HG02610 (cell line): Measurements from ENCODE around the gene SSNA1.
A peak's percentile ranks its signal among the peaks of the same experiment; 100 is the strongest.

Experiments used
- ATAC-seq: cut with Tn5 transposase; IDR thresholded peaks from one replicate; pipeline ENCODE4 v1.9.1; 2021; ENCODE audit warnings: mild to moderate bottlenecking, moderate library complexity; ENCODE audit not compliant: unreplicated experiment

SSNA1 gene

GRCh38 chr9:137199411-137200121 is 11.1 kb downstream of the SSNA1 start:
- ATAC-seq, result no peak

DNA sequence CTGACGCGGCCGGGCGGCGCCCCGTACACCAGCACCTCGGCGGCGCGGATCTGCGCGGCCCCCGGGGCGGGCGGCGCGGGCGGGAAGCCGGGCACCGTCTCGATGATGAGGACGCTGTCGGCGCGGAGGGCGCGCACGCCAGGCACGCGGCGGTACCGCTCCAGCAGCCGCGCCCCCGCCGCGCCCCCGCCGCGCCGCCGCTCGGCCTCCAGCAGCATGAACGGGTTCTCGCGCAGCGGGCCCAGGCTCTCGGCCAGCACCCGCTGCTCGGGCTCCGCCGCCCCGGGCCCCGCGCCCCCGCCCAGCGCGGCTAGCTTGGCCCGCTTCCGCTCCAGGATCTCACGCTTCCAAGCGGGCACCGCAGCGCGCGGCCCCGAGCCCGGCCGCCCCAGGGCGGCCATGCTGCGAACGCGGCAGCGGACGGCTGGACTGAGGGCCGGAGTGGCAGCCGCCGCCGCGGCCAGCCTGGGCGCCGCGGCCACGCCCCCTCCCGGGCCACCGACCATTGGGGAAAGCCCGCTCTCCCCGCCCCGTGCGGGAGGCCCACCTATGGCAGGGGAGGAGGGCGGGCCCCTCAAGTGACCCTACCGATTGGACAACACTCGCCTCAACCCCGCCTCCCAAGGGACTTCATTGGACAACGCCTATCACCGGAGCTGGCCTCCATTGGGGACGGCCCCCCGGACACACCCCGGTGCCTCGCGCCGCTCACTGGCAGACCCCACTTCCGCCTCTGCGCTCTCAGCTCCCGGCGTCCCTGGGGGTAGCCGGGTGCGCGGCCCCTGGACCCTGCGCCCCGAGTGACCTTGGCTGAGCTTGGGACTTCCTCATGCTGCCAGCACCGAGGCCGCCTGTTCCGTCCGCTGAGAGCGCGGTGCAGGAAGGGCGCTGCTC is 12.1 kb downstream of the SSNA1 start, which contains the start of gene TPRN:
Gene TPRN (minus strand): TSS at position 431 of the 894 bp plus-strand sequence. CDS start 30 bp downstream, at position 401.
- peak; percentile 86 for ATAC-seq

DNA sequence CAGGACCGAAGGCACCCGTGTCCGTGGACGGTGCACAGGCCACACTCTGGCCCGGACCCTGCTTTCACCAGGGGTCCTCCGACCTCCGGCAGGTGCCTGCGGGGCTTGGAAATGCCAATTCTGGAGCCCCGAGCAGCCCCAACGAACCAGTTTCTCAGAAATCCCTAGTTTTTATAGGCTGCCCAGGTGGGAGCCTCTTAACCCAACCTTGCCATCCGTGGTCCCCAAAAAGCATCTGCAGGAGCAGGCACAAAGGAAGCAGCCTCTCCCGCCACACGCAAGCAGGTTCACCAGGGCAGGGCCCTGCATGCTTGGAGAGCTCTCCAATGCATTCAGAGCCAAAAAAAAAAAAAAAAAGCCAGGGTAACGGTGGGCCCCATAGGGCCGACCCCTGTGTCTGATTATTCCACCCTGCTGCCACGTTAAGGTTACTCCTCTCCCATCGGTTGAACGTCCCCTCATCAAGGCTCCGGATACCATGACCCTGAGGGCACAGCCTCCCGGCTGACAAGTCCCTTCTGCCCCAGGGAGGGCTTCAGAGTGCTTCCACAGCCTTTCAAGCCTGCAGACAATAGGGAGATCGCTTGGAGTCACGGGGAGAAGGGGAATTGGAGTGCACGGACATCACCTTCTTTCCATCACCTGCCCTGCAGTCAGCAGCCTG is 12.9 kb downstream of the SSNA1 start:
- ATAC-seq, result no peak

GRCh38 chr9:137202966-137203365 is 14.5 kb downstream of the SSNA1 start:
- no peak for ATAC-seq

- no peak for ATAC-seq
Observed at GRCh38 chr9:137204731-137205125, 16.3 kb downstream of the SSNA1 start.

GRCh38 chr9:137205126-137206069 is 16.9 kb downstream of the SSNA1 start, which contains the start of the genes NDOR1 and TMEM203:
TSS of gene NDOR1 (plus strand) at chr9:137205700. CDS start at chr9:137205778, 78 bp downstream.
TSS of gene TMEM203 (minus strand) at chr9:137205648. CDS start at chr9:137205414, 234 bp downstream.
- peak; percentile 44 for ATAC-seq

GRCh38 chr9:137206602-137207001 is 18.1 kb downstream of the SSNA1 start:
- no peak for ATAC-seq

DNA sequence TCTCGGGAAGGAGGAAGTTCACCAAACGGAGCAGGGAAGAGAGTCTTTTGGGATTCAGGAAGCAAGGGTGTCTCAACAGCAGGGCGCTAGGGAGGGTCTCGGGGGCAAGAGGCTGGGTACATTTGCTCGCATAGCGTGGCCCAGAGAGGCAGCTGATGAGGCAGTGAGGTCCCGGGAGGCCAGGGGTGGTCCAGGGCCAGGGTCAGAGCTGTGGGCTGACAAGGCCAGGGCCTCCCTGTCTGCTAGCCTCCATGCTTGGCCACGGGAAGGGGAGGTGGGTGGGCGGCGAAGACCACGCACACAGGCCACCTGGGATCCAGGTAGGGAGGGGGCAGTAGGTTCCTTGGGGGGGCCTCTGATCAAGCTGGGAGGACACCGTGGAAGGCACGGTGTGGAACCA is 23.1 kb downstream of the SSNA1 start:
- no peak for ATAC-seq

DNA sequence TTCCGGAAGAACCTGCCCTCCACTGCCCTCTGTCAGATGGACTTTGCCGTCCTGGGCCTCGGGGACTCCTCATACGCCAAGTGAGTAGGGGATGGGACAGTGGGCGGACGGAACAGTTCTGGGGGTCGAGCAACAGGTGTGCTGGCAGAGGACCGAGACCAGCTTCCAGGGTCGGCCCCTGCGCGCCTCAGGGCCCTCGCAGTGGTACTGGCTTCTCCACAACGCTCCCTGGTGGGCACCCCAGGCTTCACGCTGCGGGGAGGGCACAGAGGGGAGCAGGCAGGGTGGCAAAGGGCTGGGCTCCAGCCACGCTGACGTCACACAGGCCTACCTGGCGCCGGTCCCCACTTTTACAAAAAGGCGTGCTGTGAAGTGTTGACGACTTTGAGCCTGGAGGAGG is 24.0 kb downstream of the SSNA1 start:
- no peak for ATAC-seq

GRCh38 chr9:137213160-137214060 is 24.9 kb downstream of the SSNA1 start:
- no peak for ATAC-seq

- no peak for ATAC-seq
Observed at GRCh38 chr9:137214620-137215019, 26.1 kb downstream of the SSNA1 start.

- no peak for ATAC-seq
Observed at GRCh38 chr9:137215196-137215986, 26.9 kb downstream of the SSNA1 start.

GRCh38 chr9:137216188-137216965 is 27.9 kb downstream of the SSNA1 start:
- no peak for ATAC-seq

DNA sequence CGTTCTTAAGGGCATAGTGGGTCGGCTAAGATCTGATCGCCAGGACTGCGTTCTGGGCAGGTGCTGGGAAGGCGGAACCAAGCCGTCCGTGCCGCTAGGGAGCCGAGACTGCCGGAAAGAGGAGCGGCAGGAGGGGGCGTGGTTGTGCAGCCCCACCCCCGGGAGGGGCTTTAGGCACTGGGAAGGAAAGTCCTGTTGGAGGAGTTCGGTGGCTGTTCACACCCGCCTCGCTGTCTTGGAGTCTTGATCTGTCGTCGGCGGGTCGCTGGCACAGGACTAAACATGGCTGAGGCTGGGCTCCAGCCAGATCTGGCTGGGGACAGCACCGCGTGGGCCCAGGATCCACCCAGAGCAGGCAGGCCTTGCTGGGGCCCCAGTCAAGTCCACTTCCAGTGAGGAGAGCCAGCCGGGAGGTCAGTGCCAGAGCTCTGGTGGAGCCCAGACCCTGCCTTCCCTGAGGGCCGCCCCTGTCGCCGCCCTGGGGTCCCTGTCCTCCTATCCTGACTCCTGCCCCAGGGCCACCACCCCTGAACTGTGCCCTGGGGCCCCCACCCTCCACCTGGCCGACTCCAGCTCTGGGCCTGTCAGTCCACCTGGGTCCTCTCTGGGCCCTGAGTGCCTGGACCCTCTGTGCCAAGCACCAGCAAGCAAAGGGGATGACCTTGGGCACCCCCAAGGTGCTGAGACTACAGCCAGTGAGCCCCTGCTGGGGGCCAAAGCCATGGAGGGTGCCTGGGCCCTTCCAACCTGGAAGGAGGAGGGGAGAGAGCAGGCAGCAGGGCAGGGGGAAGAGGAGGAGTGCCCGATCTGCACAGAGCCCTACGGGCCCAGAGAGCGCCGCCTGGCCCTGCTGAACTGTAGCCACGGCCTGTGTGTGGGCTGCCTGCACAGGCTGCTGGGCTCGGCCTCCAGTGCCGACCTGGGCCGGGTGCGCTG is 29.1 kb downstream of the SSNA1 start:
- no peak for ATAC-seq

GRCh38 chr9:137218212-137218753 is 29.8 kb downstream of the SSNA1 start:
- ATAC-seq, result no peak

GRCh38 chr9:137218754-137219271 is 30.3 kb downstream of the SSNA1 start:
- ATAC-seq, result no peak
